ENCODE data around the gene FOXRED2. TPM values are rescaled to one million over a fixed set of nuclear protein-coding genes. Genes with fewer than 3 reads are reported as not detected.

Gene FOXRED2
- total RNA-seq, 1 donor from 2014 or later = 6.5 TPM

DNA sequence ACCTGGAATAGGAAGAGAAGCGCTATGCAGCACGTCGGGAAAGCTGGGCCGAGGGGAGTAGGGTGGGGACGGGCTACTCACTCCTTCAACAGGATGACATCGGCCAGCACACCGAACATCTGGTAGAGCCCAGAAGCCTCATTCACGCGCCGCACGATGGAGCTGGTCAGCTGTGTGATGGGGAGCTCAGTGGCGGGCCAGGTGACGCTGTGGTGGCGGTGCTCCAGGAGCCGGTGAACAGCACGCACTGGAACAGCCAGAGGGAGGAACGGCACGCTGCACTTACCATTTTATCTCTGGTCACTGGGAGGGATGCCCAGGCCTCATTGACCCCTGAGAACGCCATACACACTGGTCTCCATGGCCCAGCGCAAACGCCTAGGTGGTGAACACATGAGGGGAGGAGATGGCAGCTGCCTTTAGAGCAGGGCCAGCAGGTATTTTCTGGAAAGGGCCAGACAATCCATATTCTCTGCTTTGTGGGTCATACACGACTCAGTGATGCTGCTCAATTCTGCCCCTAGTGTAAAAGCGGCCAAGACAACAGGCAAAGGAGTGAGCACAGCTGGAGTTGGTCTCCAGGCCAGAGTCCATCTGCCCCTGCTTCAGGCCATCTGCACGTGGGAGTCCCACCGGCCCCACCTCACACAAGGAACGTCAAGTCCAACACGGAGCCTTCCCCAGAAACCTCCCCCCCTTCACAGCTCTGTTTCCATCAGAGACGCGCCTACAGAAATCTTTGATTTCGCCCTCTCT is 8.8 kb downstream of the FOXRED2 start:
- POLR2A ChIA-PET = interaction anchor here (0.5 to 1.1 kb wide), 2 partner anchors 11 to 12 kb away, joined by 3 read pairs; no protein-coding TSS in a partner anchor
- no peak overlapping the region for H3K4me3 Mint-ChIP-seq

DNA sequence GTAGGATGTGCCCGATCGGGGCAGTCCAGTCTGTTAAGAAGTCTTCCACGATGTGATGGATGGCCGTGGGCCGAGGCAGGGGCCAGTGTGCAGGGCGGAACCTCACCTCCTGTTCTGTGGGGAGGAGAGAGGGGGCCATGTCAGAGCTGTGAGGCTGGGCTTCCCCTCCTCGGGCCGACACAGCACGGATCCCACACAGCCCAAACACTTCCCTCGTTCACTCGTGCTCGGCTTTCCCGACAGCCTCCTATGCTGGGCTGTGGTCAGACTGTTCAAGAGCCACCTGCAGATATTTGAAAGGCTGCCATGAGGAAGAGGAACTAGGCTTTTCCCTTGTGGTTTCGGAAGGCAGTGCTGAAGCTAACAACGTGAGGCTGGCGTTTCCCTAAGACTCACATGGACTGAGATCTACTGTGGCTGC is 13.1 kb downstream of the FOXRED2 start:
- peak; percentile 86 for ATAC-seq (ENCODE audit: low read depth)
- intact Hi-C loops (cut with micrococcal nuclease) = loop anchor here (1.0 kb wide), 1 partner anchor 11 kb away; no protein-coding TSS in a partner anchor
- Mint-ChIP-seq H3K4me1 (peaks cover 26% of the 10 kb centered on the region), H3K9me3 (no peaks in the 10 kb centered on the region), H3K4me3 (peak overlapping the region; percentile 67), H3K36me3 (ENCODE audit: low read depth) (no peaks in the 10 kb centered on the region), H3K27me3 (no peaks in the 10 kb centered on the region), H3K27ac (peak overlapping the region; percentile 79)
- POLR2A ChIA-PET = interaction anchor here (0.5 to 2.6 kb wide), 6 partner anchors 12 to 1462 kb away, joined by 3 to 40 read pairs (median 10); partner anchors contain the start of genes APOL2, EIF3D, FOXRED2 and TXN2
- DNase-seq = peak; percentile 41
- TF ChIP-seq CTCF (IDR thresholded peaks at IDR 0.05) = no peak
- CTCF ChIA-PET = interaction anchor here (0.8 to 1.1 kb wide), 3 partner anchors 9 to 17 kb away, joined by 3 to 5 read pairs (median 3); no protein-coding TSS in a partner anchor

More for the DNA sequence above, 8.8 kb downstream of the FOXRED2 start:
- no peaks in the 10 kb centered on the region for H3K36me3 Mint-ChIP-seq (ENCODE audit: low read depth)
- no peaks in the 10 kb centered on the region for H3K9me3 Mint-ChIP-seq
- H3K27me3 Mint-ChIP-seq = no peaks in the 10 kb centered on the region
- no peak for TF ChIP-seq CTCF (IDR thresholded peaks at IDR 0.05)
- CTCF ChIA-PET = interaction anchor here (1.2 kb wide), 1 partner anchor 13 kb away, joined by 4 read pairs; no protein-coding TSS in a partner anchor
- no peak overlapping the region for H3K27ac Mint-ChIP-seq
- ATAC-seq (ENCODE audit: low read depth) (no peak), DNase-seq (no peak)
- intact Hi-C loops (cut with micrococcal nuclease) = no loop called here
- H3K4me1 Mint-ChIP-seq = peaks cover 13% of the 10 kb centered on the region

DNA sequence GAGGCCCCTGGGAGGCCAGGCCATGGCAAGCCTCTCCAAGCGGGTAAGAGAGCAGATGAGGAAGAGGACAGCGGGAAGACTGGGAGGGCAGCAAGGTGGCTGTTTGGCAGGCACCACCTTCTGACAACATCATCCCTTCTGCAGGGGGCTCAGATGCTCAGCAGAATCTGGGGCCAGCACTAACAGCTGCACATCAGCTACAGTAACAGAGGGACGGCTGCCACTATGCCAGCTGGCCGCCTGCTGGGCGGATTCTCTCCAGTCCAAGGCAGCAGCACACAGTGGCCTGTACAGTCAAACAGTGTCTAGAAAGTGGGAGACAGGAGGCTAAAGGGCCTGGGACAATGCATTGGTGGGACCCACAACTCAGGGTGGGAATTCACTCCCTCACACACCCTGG is 14.7 kb downstream of the FOXRED2 start:
- Mint-ChIP-seq H3K27me3 (no peaks in the 10 kb centered on the region), H3K4me1 (peaks cover 26% of the 10 kb centered on the region), H3K36me3 (ENCODE audit: low read depth) (no peaks in the 10 kb centered on the region), H3K9me3 (no peaks in the 10 kb centered on the region), H3K27ac (no peak overlapping the region), H3K4me3 (peak overlapping the region; percentile 29)
- no peak for TF ChIP-seq CTCF (IDR thresholded peaks at IDR 0.05)
- intact Hi-C loops (cut with micrococcal nuclease) = no loop called here
- no peak for DNase-seq
- ChIA-PET CTCF (interaction anchor here (1.2 to 1.4 kb wide), 2 partner anchors 9 to 19 kb away, joined by 3 to 4 read pairs; no protein-coding TSS in a partner anchor), POLR2A (interaction anchor here (1.6 to 2.6 kb wide), 3 partner anchors 10 to 37 kb away, joined by 7 to 40 read pairs (median 15); partner anchors contain the start of genes EIF3D and TXN2)
- no peak for ATAC-seq (ENCODE audit: low read depth)

- TF ChIP-seq CTCF (IDR thresholded peaks at IDR 0.05) = no peak
- POLR2A ChIA-PET = interaction anchor here (0.6 to 1.6 kb wide), 2 partner anchors 10 to 75 kb away, joined by 3 to 7 read pairs; partner anchors contain the start of gene TXN2
- intact Hi-C loops (cut with micrococcal nuclease) = no loop called here
- DNase-seq (no peak), ATAC-seq (ENCODE audit: low read depth) (no peak)
- Mint-ChIP-seq H3K4me1 (peaks cover 26% of the 10 kb centered on the region), H3K9me3 (no peaks in the 10 kb centered on the region), H3K27ac (no peak overlapping the region), H3K36me3 (ENCODE audit: low read depth) (no peaks in the 10 kb centered on the region), H3K27me3 (no peaks in the 10 kb centered on the region), H3K4me3 (no peak overlapping the region)
- CTCF ChIA-PET = no interaction called here
These were observed 15.7 kb downstream of the FOXRED2 start for GRCh38 chr22:36491155-36491554.
